Esophagus (tissue), 2 donors: ENCODE results near the gene KLF5. TPM values are rescaled to one million over a fixed set of nuclear protein-coding genes. Genes with fewer than 3 reads are reported as not detected.
A peak's percentile ranks its signal among the peaks of the same experiment; 100 is the strongest.

Experiments used
- H3K27ac ChIP-seq, 2 donors: one replicate each; pipeline ENCODE4 v1.5.1; 2013; ENCODE audit warnings: low read depth in 2 of 2, mild to moderate bottlenecking in 2 of 2, inconsistent platforms in 1 of 2, low read length in 1 of 2, moderate library complexity in 1 of 2
- H3K27me3 ChIP-seq, 2 donors: one replicate each; pipeline ENCODE4 v1.6.1; 2013; ENCODE audit warnings: low read length in 2 of 2, control low read depth in 1 of 2, mild to moderate bottlenecking in 1 of 2; ENCODE audit not compliant: insufficient read depth in 2 of 2, control insufficient read depth in 1 of 2
- H3K36me3 ChIP-seq, 2 donors: one replicate each; pipeline ENCODE4 v1.6.1; 2013; ENCODE audit warnings: low read length in 1 of 2; ENCODE audit not compliant: control insufficient read depth in 2 of 2, insufficient read depth in 2 of 2
- H3K4me1 ChIP-seq, 2 donors: one replicate each; pipeline ENCODE4 v1.6.1; 2013; ENCODE audit warnings: low read length in 1 of 2; ENCODE audit not compliant: control insufficient read depth in 2 of 2, insufficient read depth in 2 of 2
- H3K4me3 ChIP-seq, 2 donors: one replicate each; pipeline ENCODE4 v1.5.1; 2013; ENCODE audit warnings: low read length in 2 of 2, mild to moderate bottlenecking in 2 of 2, low read depth in 1 of 2, moderate library complexity in 1 of 2
- H3K9me3 ChIP-seq, 2 donors: one replicate each; pipeline ENCODE4 v1.6.1; 2013; ENCODE audit warnings: mild to moderate bottlenecking in 2 of 2, low read depth in 1 of 2, low read length in 1 of 2, moderate library complexity in 1 of 2; ENCODE audit not compliant: control insufficient read depth in 2 of 2, insufficient read depth in 1 of 2
- WGBS, 2 donors: extraction: QIAGEN DNeasy Blood & Tissue Kit; methylation state at CpG; one replicate each; pipeline ENCODE4 v1.1.7; 2013; 5-methylcytosine and 5-hydroxymethylcytosine counted together
- polyA plus RNA-seq, 2 donors: library from polyadenylated mRNA; stranded (reverse); fragments of 200-250 nt; gene quantifications; one replicate each; pipeline ENCODE4 v1.2.3, GENCODE V29; 2013
- donor health status: healthy with polysubstance abuse.
- donor health status: Bipolar disorder and iron deficiency.

The KLF5 gene
- polyA plus RNA-seq, 2 donors, result 196 to 245 TPM

GRCh38 chr13:73077865-73078264 is 19.1 kb downstream of the KLF5 start:
- 79 to 89% methylated on average over 9 of the region's 9 CpGs for WGBS, 2 donors
- no peak overlapping the region for H3K4me3 ChIP-seq
- H3K36me3 ChIP-seq, result peaks cover 2 to 3% of the 10 kb centered on the region in 2 donors
- no peaks in the 10 kb centered on the region for H3K9me3 ChIP-seq
- H3K27ac ChIP-seq, result no peak overlapping the region
- no peaks in the 10 kb centered on the region for H3K4me1 ChIP-seq
- H3K27me3 ChIP-seq, result no peaks in the 10 kb centered on the region

DNA sequence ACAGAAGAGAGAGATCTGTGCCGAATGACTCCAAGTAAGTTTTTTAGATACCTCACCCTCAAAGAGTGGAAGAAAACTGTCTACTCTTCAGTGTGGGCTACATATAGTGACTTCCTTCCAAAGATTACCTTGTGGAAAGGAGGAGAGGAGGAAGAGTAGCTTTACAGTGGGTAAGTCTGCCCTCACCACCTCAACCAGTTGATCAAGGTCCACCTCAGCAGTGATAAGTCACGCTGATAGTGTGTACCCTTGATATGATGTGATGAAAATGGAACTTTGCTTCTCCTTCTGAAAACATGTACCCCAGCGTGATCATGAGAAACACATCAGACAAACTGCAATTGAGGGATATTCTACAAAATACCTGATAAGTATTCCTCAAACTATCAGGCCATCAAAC is 20.6 kb downstream of the KLF5 start:
- H3K4me1 ChIP-seq, result no peaks in the 10 kb centered on the region
- H3K4me3 ChIP-seq, result no peak overlapping the region
- peaks cover 2 to 3% of the 10 kb centered on the region in 2 donors for H3K36me3 ChIP-seq

DNA sequence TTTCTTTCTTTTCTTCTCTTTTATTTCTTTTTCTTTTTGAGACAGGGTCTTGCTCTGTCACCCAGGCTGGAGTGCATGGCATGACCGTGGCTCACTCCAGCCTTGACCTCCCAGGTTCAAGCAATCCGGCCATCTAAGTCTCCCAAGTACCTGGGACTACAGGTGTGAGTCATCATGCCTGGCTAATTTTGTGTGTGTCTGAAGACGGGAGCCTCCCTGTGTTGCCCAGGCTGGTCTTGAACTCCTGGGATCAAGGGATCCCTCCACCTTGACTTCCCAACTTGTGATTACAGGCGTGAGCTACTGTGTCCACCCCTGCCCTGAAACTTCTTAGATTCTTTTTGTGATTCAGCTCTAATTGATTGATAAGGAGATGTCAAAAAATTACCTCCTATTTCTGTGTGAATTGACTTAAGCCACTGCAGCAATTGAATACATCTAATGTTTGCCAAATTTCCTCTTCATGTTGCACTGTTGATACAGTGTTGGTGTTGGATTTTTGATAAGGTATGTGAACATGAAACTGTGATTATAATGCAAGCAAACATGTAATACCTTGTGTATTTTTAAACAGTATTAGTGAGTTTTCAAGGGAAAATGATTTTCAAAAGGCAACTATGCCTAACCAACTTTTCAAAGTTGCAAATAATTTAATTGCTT is 22.6 kb downstream of the KLF5 start:
- no peaks in the 10 kb centered on the region for H3K9me3 ChIP-seq

More for the DNA sequence above, 20.6 kb downstream of the KLF5 start:
- no peak overlapping the region for H3K27ac ChIP-seq
- no peaks in the 10 kb centered on the region for H3K27me3 ChIP-seq
- no peaks in the 10 kb centered on the region for H3K9me3 ChIP-seq
- 68 to 86% methylated on average over 3 of the region's 3 CpGs for whole genome bisulfite sequencing, 2 donors

DNA sequence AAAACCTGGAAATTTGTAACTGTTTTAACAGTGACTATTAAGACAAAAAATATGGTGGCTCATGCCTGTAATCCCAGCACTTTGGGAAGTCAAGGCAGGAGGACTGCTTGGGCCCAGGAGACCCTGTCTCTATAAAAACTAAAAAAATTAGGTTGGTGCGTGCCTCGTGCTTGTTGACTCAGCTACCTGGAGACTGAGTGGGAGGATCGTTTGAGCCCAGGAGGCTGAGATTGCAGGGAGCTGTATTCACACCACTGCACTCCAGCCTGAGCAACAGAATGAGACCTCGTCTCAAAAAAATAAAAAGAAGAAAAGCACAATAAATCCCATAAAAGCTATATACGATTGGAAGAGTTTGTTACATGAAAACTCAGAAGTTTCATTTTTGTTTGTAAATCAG is 23.7 kb downstream of the KLF5 start:
- no peak overlapping the region for H3K4me3 ChIP-seq
- H3K27ac ChIP-seq, result no peak overlapping the region
- 61 to 69% methylated on average over 5 of the region's 5 CpGs for WGBS, 2 donors
- H3K4me1 ChIP-seq, result no peaks in the 10 kb centered on the region
- H3K9me3 ChIP-seq, result no peaks in the 10 kb centered on the region
- H3K27me3 ChIP-seq, result no peaks in the 10 kb centered on the region
- no peaks in the 10 kb centered on the region for H3K36me3 ChIP-seq

More for the DNA sequence above, 22.6 kb downstream of the KLF5 start:
- no peaks in the 10 kb centered on the region for H3K36me3 ChIP-seq
- no peak overlapping the region for H3K4me3 ChIP-seq
- no peaks in the 10 kb centered on the region for H3K27me3 ChIP-seq
- no peaks in the 10 kb centered on the region for H3K4me1 ChIP-seq
- peak overlapping the region in 1 of 2 donors; percentile 49 for H3K27ac ChIP-seq
- 43 to 47% methylated on average over 4 of the region's 4 CpGs for WGBS, 2 donors

DNA sequence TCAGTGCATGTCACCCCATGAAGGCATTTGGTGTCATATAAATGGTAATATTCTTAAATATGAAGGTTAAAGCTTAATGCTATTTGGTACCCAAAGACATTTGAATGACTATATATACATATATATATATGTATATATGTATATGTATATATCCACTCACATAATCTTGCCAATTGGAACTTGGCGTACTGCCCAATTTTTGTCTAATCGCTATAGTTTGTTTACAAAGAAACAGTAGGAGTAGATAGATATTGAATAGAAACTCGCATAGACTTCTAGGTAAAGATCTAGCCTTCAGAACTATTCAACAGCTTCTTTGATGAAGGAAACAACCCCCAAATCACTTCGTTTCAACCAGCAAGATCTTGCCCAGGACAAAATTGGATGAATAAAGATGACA is 24.1 kb downstream of the KLF5 start:
- Histone ChIP-seq H3K4me3 (no peak overlapping the region), H3K4me1 (no peaks in the 10 kb centered on the region), H3K27me3 (no peaks in the 10 kb centered on the region), H3K9me3 (no peaks in the 10 kb centered on the region), H3K27ac (no peak overlapping the region), H3K36me3 (no peaks in the 10 kb centered on the region)
- WGBS, 2 donors, result 48% methylated on average over 4 of the region's 4 CpGs

GRCh38 chr13:73088332-73088935 is 29.6 kb downstream of the KLF5 start:
- H3K27ac ChIP-seq, result no peak overlapping the region
- H3K36me3 ChIP-seq, result no peaks in the 10 kb centered on the region
- WGBS, 2 donors, result 81 to 84% methylated on average over 4 of the region's 4 CpGs
- no peak overlapping the region for H3K4me3 ChIP-seq
- H3K9me3 ChIP-seq, result no peaks in the 10 kb centered on the region
- H3K27me3 ChIP-seq, result no peaks in the 10 kb centered on the region
- H3K4me1 ChIP-seq, result no peaks in the 10 kb centered on the region

- Histone ChIP-seq H3K27ac (no peak overlapping the region), H3K27me3 (no peaks in the 10 kb centered on the region), H3K36me3 (no peaks in the 10 kb centered on the region), H3K9me3 (no peaks in the 10 kb centered on the region), H3K4me3 (no peak overlapping the region), H3K4me1 (no peaks in the 10 kb centered on the region)
- 75 to 82% methylated on average over 4 of the region's 4 CpGs for WGBS, 2 donors
Observed at GRCh38 chr13:73089213-73089612, 30.4 kb downstream of the KLF5 start.

DNA sequence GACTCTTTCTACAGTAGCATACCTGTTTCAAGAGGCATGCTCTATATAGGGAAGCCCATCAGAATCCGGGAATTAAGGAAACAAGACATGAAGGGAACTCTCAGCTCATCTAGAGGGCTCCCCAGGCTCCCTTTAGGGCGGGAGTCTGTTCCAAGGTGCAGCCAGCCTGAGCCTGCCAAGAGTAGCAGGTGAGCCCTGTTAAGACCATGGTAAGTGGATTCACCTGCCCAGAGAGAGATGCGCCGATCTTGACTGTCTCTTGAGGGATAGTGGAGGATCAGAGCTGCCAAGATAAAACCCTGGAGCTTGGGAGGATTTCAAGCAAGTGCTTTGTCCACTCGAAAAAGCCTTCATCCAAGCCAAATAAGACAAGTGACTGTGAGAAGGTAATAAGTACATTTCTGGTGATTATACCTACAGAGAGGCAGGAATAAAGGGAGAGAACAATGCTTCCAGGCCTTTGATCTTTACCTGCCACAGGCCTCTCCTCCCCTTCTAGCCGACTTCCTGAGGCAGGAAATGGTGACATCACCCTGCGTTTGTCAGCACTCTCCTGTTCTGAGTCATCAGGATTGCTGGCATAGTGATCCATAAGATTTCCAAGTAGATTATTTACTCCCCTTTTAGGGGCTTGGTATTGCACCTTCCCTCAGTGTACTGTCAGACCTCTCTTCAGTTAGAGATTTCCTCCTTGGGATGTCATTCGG is 31.5 kb downstream of the KLF5 start:
- no peaks in the 10 kb centered on the region for H3K9me3 ChIP-seq
- H3K36me3 ChIP-seq, result no peaks in the 10 kb centered on the region
- peak overlapping the region; percentile 68 to 84 for H3K27ac ChIP-seq
- 48 to 53% methylated on average over 8 of the region's 8 CpGs for WGBS, 2 donors
- H3K4me1 ChIP-seq, result no peaks in the 10 kb centered on the region
- H3K27me3 ChIP-seq, result no peaks in the 10 kb centered on the region
- no peak overlapping the region for H3K4me3 ChIP-seq

DNA sequence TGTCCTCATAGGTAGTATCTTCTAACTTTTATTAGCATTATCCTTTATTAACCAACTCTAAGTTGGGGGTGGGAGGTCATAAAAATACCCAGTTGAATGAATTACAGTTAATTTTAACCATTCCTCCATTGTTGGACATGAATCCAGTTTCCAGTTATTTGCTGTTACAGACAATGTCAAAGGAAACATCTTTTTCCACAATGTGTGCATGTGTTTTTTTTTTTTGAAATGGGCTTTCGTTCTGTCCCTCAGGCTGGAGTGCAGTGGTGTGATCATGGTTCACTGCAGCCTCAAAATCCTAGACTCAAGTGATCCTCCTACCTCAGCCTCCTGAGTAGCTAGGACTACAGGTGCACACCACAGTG is 32.0 kb downstream of the KLF5 start:
- no peaks in the 10 kb centered on the region for H3K9me3 ChIP-seq
- WGBS, 2 donors, result 33 to 65% methylated on average over 1 of the region's 1 CpG
- H3K4me3 ChIP-seq, result no peak overlapping the region
- H3K27ac ChIP-seq, result no peak overlapping the region
- H3K36me3 ChIP-seq, result no peaks in the 10 kb centered on the region
- no peaks in the 10 kb centered on the region for H3K4me1 ChIP-seq
- no peaks in the 10 kb centered on the region for H3K27me3 ChIP-seq
